ENCODE data around the gene GRPEL1.

Gene GRPEL1

GRCh38 chr4:7029212-7029611, 38.7 kb downstream of the GRPEL1 start:
- TF ChIP-seq EP300 (IDR thresholded peaks at IDR 0.05; ENCODE audit: borderline replicate concordance), result no peak
- TF ChIP-seq YY1 (IDR thresholded peaks at IDR 0.05; ENCODE audit: low read depth), result no peak
- no peak for TF ChIP-seq ZBTB7A (IDR thresholded peaks at IDR 0.05; ENCODE audit: low read depth)
- no peak for TF ChIP-seq TEAD4 (IDR thresholded peaks at IDR 0.05)
- no peak for TF ChIP-seq TCF12 (IDR thresholded peaks at IDR 0.05; ENCODE audit: low read depth)
- TF ChIP-seq USF1 (IDR thresholded peaks at IDR 0.05), result no peak
- TF ChIP-seq, protein P1, sequence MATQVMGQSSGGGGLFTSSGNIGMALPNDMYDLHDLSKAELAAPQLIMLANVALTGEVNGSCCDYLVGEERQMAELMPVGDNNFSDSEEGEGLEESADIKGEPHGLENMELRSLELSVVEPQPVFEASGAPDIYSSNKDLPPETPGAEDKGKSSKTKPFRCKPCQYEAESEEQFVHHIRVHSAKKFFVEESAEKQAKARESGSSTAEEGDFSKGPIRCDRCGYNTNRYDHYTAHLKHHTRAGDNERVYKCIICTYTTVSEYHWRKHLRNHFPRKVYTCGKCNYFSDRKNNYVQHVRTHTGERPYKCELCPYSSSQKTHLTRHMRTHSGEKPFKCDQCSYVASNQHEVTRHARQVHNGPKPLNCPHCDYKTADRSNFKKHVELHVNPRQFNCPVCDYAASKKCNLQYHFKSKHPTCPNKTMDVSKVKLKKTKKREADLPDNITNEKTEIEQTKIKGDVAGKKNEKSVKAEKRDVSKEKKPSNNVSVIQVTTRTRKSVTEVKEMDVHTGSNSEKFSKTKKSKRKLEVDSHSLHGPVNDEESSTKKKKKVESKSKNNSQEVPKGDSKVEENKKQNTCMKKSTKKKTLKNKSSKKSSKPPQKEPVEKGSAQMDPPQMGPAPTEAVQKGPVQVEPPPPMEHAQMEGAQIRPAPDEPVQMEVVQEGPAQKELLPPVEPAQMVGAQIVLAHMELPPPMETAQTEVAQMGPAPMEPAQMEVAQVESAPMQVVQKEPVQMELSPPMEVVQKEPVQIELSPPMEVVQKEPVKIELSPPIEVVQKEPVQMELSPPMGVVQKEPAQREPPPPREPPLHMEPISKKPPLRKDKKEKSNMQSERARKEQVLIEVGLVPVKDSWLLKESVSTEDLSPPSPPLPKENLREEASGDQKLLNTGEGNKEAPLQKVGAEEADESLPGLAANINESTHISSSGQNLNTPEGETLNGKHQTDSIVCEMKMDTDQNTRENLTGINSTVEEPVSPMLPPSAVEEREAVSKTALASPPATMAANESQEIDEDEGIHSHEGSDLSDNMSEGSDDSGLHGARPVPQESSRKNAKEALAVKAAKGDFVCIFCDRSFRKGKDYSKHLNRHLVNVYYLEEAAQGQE (IDR thresholded peaks at IDR 0.05; ENCODE audit: low read depth), result no peak
- no peak for TF ChIP-seq EGR1 (IDR thresholded peaks at IDR 0.05)
- no peak for TF ChIP-seq TAF1 (IDR thresholded peaks at IDR 0.05; ENCODE audit: low read depth)

DNA sequence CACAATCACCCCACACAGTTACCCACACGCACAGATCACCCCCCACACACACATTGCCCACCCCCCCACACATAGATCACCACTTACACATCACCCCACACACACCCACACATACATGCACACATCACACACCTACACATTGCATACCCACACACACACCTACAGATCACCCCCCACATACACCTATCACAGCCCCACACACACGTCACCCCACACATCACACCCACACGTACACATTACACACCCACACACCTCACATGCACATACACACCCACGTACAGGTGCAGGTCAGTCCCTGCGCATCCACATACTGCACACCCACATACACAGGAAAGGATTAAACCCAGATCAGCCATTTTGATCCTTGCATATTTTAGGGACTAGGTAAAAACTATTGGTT, 40.0 kb downstream of the GRPEL1 start:
- TF ChIP-seq YY1 (IDR thresholded peaks at IDR 0.05; ENCODE audit: low read depth) (no peak), EP300 (IDR thresholded peaks at IDR 0.05; ENCODE audit: borderline replicate concordance) (no peak), EGR1 (IDR thresholded peaks at IDR 0.05) (no peak), ZBTB7A (IDR thresholded peaks at IDR 0.05; ENCODE audit: low read depth) (no peak), USF1 (IDR thresholded peaks at IDR 0.05) (no peak), MAX (IDR thresholded peaks at IDR 0.05) (no peak), NFIC (IDR thresholded peaks at IDR 0.05) (no peak), TCF12 (IDR thresholded peaks at IDR 0.05; ENCODE audit: low read depth) (no peak), CEBPB (IDR thresholded peaks at IDR 0.05) (no peak), TEAD4 (IDR thresholded peaks at IDR 0.05) (no peak), RAD21 (IDR thresholded peaks at IDR 0.05; ENCODE audit: low read depth) (no peak), TAF1 (IDR thresholded peaks at IDR 0.05; ENCODE audit: low read depth) (no peak), FOXM1 (IDR thresholded peaks at IDR 0.05; ENCODE audit: borderline replicate concordance, low read depth) (no peak)
- TF ChIP-seq, protein P1 (IDR thresholded peaks at IDR 0.05; ENCODE audit: low read depth), result no peak

- no peak for TF ChIP-seq EP300 (IDR thresholded peaks at IDR 0.05; ENCODE audit: borderline replicate concordance)
- TF ChIP-seq YY1 (IDR thresholded peaks at IDR 0.05; ENCODE audit: low read depth), result no peak
These were observed 40.6 kb downstream of the GRPEL1 start for GRCh38 chr4:7027284-7027683.

GRCh38 chr4:7026107-7026506, 41.8 kb downstream of the GRPEL1 start:
- TF ChIP-seq EGR1 (IDR thresholded peaks at IDR 0.05) (no peak), TEAD4 (IDR thresholded peaks at IDR 0.05) (no peak), RAD21 (IDR thresholded peaks at IDR 0.05; ENCODE audit: low read depth) (no peak), TCF12 (IDR thresholded peaks at IDR 0.05; ENCODE audit: low read depth) (no peak), NFIC (IDR thresholded peaks at IDR 0.05) (no peak), TAF1 (IDR thresholded peaks at IDR 0.05; ENCODE audit: low read depth) (no peak)
- TF ChIP-seq, protein P1 (IDR thresholded peaks at IDR 0.05; ENCODE audit: low read depth), result no peak

GRCh38 chr4:7025040-7025602, 42.7 kb downstream of the GRPEL1 start:
- TF ChIP-seq EP300 (IDR thresholded peaks at IDR 0.05; ENCODE audit: borderline replicate concordance) (no peak), MAX (IDR thresholded peaks at IDR 0.05) (no peak), RAD21 (IDR thresholded peaks at IDR 0.05; ENCODE audit: low read depth) (no peak), EGR1 (IDR thresholded peaks at IDR 0.05) (no peak), TAF1 (IDR thresholded peaks at IDR 0.05; ENCODE audit: low read depth) (no peak), TCF12 (IDR thresholded peaks at IDR 0.05; ENCODE audit: low read depth) (no peak), YY1 (IDR thresholded peaks at IDR 0.05; ENCODE audit: low read depth) (no peak), USF1 (IDR thresholded peaks at IDR 0.05) (no peak), CREB1 (IDR thresholded peaks at IDR 0.05; ENCODE audit: low read depth) (no peak), ZBTB7A (IDR thresholded peaks at IDR 0.05; ENCODE audit: low read depth) (no peak)

All from Ishikawa (cell line).